Caco-2 (cell line): ENCODE measurements around the gene AXIN1. TPM values are rescaled to one million over a fixed set of nuclear protein-coding genes. Genes with fewer than 3 reads are reported as not detected.

Experiments used
- BruUV-seq: library from RNA; stranded (reverse); fragments of 400-500 nt; replicated peaks from 2 replicates; lab custom pipeline; 2021; lab: Mats Ljungman, UMichigan
- CTCF ChIA-PET: fragments of 300-600 bp; sonication (Branson Sonifier 250); formaldehyde crosslinking; loops from one replicate; lab custom pipeline; 2022; ENCODE audit warnings: antibody characterized with exemption; lab: Charles Lee
- POLR2A ChIA-PET: fragments of 300-600 bp; sonication (Branson Sonifier 250); formaldehyde crosslinking; loops from one replicate; lab custom pipeline; 2022; ENCODE audit warnings: antibody characterized with exemption; lab: Charles Lee
- DNase-seq, 2 experiments: peaks; one replicate each; pipeline versions ENCODE4 v3.0.0 to v3.0.0-alpha.2; 2020 to 2022
- H3K27me3 ChIP-seq: replicated peaks from 2 replicates; pipeline ENCODE4 v1.6.0; 2011; ENCODE audit warnings: low read length; ENCODE audit not compliant: control insufficient read depth, insufficient read depth
- H3K36me3 ChIP-seq: 2 replicates; pipeline ENCODE4 v1.5.1; 2011; ENCODE audit warnings: low read length; ENCODE audit not compliant: control insufficient read depth, insufficient read depth
- H3K4me1 ChIP-seq: fragments of 250-450 bp; sonication (Bioruptor Pico); 2 replicates; pipeline ENCODE4 v1.5.1; 2020; ENCODE audit warnings: mild to moderate bottlenecking
- H3K4me3 ChIP-seq: 2 replicates; pipeline ENCODE4 v1.5.1; 2011; ENCODE audit warnings: low read depth, mild to moderate bottlenecking, control low read depth, low read length
- H3K9me3 ChIP-seq: fragments of 250-450 bp; sonication (Bioruptor Pico); 2 replicates; pipeline ENCODE4 v1.5.1; 2020; ENCODE audit warnings: mild to moderate bottlenecking, moderate library complexity
- H3K27ac Mint-ChIP-seq: one replicate; pipeline ENCODE4 v1.8.0; 2022; ENCODE audit warnings: mixed read lengths; ENCODE audit not compliant: unreplicated experiment
- H3K27me3 Mint-ChIP-seq: one replicate; pipeline ENCODE4 v1.8.0; 2022; ENCODE audit warnings: mixed read lengths; ENCODE audit not compliant: insufficient read depth, unreplicated experiment
- H3K36me3 Mint-ChIP-seq: one replicate; pipeline ENCODE4 v1.8.0; 2022; ENCODE audit warnings: mild to moderate bottlenecking, mixed read lengths; ENCODE audit not compliant: insufficient read depth, unreplicated experiment
- H3K4me1 Mint-ChIP-seq: one replicate; pipeline ENCODE4 v1.8.0; 2022; ENCODE audit warnings: low read depth, mixed read lengths; ENCODE audit not compliant: unreplicated experiment
- H3K4me3 Mint-ChIP-seq: one replicate; pipeline ENCODE4 v1.8.0; 2022; ENCODE audit warnings: mild to moderate bottlenecking, moderate library complexity, mixed read lengths; ENCODE audit not compliant: unreplicated experiment
- H3K9me3 Mint-ChIP-seq: one replicate; pipeline ENCODE4 v1.8.0; 2022; ENCODE audit warnings: mixed read lengths; ENCODE audit not compliant: unreplicated experiment
- intact Hi-C: fragments of 100-400 bp; cut with micrococcal nuclease; formaldehyde crosslinking; loops from one replicate; pipeline ENCODE4 v1.10.0; 2022; ENCODE audit not compliant: unreplicated experiment
- total RNA-seq: library from RNA; stranded (reverse); gene quantifications from 2 replicates; pipeline ENCODE4 v1.2.3, GENCODE V29; 2022
- TF ChIP-seq, protein P1 (sequence below), 2 experiments: fragments of 200-600 bp in 1 of 2; IDR thresholded peaks; 1 replicate in 1 of 2; 2 replicates in 1 of 2; pipeline versions ENCODE4 v1.5.1 to v1.8.0; 2011 to 2022; ENCODE audit warnings: antibody characterized with exemption in 1 of 2, control low read depth in 1 of 2, inconsistent platforms in 1 of 2, low read depth in 1 of 2, low read length in 1 of 2, mild to moderate bottlenecking in 1 of 2, moderate library complexity in 1 of 2; ENCODE audit not compliant: insufficient read depth in 1 of 2, severe bottlenecking in 1 of 2, unreplicated experiment in 1 of 2

The AXIN1 gene
- total RNA-seq, 1 experiment from 2014 or later: 34.5 TPM

GRCh38 chr16:366476-366875 is 14.0 kb upstream of the AXIN1 start:
- H3K9me3 ChIP-seq: no peaks in the 10 kb centered on the region
- DNase-seq: no peak
- TF ChIP-seq, protein P1, sequence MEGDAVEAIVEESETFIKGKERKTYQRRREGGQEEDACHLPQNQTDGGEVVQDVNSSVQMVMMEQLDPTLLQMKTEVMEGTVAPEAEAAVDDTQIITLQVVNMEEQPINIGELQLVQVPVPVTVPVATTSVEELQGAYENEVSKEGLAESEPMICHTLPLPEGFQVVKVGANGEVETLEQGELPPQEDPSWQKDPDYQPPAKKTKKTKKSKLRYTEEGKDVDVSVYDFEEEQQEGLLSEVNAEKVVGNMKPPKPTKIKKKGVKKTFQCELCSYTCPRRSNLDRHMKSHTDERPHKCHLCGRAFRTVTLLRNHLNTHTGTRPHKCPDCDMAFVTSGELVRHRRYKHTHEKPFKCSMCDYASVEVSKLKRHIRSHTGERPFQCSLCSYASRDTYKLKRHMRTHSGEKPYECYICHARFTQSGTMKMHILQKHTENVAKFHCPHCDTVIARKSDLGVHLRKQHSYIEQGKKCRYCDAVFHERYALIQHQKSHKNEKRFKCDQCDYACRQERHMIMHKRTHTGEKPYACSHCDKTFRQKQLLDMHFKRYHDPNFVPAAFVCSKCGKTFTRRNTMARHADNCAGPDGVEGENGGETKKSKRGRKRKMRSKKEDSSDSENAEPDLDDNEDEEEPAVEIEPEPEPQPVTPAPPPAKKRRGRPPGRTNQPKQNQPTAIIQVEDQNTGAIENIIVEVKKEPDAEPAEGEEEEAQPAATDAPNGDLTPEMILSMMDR (IDR thresholded peaks at IDR 0.05; ENCODE audit: insufficient read depth in 1 of 2, low read depth in 1 of 2, low read length in 1 of 2, severe bottlenecking in 1 of 2, unreplicated experiment in 1 of 2): no peak
- no peaks in the 10 kb centered on the region for H3K9me3 Mint-ChIP-seq
- CTCF ChIA-PET: interaction anchor here (0.5 kb wide), 1 partner anchor 167 kb away, joined by 3 read pairs; no protein-coding TSS in a partner anchor
- BruUV-seq: no TSS peak
- H3K4me3 Mint-ChIP-seq: no peak overlapping the region
- intact Hi-C loops: no loop called here
- no peaks in the 10 kb centered on the region for H3K27me3 Mint-ChIP-seq
- POLR2A ChIA-PET: no interaction called here
- no peaks in the 10 kb centered on the region for H3K4me1 Mint-ChIP-seq
- H3K27me3 ChIP-seq: no peaks in the 10 kb centered on the region
- peaks cover 2% of the 10 kb centered on the region; the same call in 1 of the 2 replicates for H3K36me3 ChIP-seq
- H3K4me1 ChIP-seq: no peaks in the 10 kb centered on the region
- H3K36me3 Mint-ChIP-seq: peaks cover 49% of the 10 kb centered on the region
- no peak overlapping the region for H3K4me3 ChIP-seq
- H3K27ac Mint-ChIP-seq: no peak overlapping the region

DNA sequence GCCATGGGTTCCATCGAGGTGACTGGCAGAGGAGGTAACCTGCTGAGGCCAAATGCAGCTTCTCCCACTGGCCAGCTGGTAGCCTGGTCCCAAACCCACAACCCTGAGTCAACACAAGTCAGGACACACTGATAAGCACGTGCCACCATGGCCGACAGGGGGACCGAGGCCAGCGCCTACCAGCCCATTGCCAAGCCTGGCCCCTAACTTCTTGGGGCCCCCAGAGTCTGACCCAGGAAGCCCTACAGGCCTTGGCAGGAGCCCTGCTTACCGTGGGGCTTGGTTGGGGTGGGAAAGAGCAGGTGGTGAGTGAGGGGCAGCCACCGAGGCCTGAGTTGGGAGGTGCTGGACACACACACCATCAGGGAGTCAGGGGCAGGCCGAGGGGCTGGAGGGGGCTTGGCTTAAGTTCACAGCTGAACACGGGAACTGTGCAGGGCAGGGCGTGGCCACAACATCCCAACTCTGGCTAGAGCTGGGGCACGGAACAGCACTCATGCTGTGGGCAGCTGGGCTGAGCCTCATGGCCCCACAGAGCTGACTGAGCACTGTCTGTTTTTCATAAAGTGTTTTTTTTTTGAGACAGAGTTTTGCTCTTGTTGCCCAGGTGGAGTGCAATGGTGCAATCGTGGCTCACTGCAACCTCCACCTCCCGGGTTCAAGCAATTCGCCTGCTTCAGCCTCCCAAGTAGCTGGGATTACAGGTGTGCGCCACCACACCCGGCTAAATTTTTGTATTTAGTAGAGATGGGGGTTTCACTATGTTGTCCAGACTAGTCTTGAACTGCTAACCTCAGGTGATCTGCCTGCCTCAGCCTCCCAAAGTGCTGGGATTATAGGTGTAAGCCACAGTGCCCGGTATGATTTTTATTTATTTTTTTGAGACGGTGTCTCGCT is 12.3 kb upstream of the AXIN1 start:
- Histone ChIP-seq H3K9me3 (no peaks in the 10 kb centered on the region), H3K36me3 (peaks cover 2% of the 10 kb centered on the region; the same call in 1 of the 2 replicates), H3K4me3 (no peak overlapping the region), H3K27me3 (no peaks in the 10 kb centered on the region), H3K4me1 (no peaks in the 10 kb centered on the region)
- Mint-ChIP-seq H3K9me3 (no peaks in the 10 kb centered on the region), H3K36me3 (peaks cover 45% of the 10 kb centered on the region), H3K4me3 (no peak overlapping the region), H3K4me1 (no peaks in the 10 kb centered on the region), H3K27ac (no peak overlapping the region), H3K27me3 (no peaks in the 10 kb centered on the region)
- no peak for DNase-seq
- POLR2A ChIA-PET: no interaction called here
- BruUV-seq: no TSS peak
- TF ChIP-seq, protein P1 (IDR thresholded peaks at IDR 0.05; ENCODE audit: insufficient read depth in 1 of 2, low read depth in 1 of 2, low read length in 1 of 2, severe bottlenecking in 1 of 2, unreplicated experiment in 1 of 2): no peak
- intact Hi-C loops: no loop called here
- CTCF ChIA-PET: interaction anchor here (1.4 kb wide), 1 partner anchor 12 kb away, joined by 4 read pairs; the partner anchor contains the start of gene AXIN1

- H3K4me1 ChIP-seq: no peaks in the 10 kb centered on the region
- intact Hi-C loops: no loop called here
- H3K9me3 Mint-ChIP-seq: no peaks in the 10 kb centered on the region
- no peaks in the 10 kb centered on the region for H3K27me3 ChIP-seq
- DNase-seq: no peak
- H3K4me3 ChIP-seq: no peak overlapping the region
- no peaks in the 10 kb centered on the region for H3K9me3 ChIP-seq
- H3K27ac Mint-ChIP-seq: no peak overlapping the region
- peaks cover 36% of the 10 kb centered on the region for H3K36me3 Mint-ChIP-seq
- ChIA-PET POLR2A (interaction anchor here (0.6 kb wide), 1 partner anchor 324 kb away, joined by 10 read pairs; no protein-coding TSS in a partner anchor), CTCF (interaction anchor here (0.6 to 1.4 kb wide), 2 partner anchors 11 to 51 kb away, joined by 3 to 4 read pairs; partner anchors contain the start of gene AXIN1)
- no peaks in the 10 kb centered on the region for H3K4me1 Mint-ChIP-seq
- no peak overlapping the region for H3K4me3 Mint-ChIP-seq
- BruUV-seq: no TSS peak
- no peaks in the 10 kb centered on the region for H3K27me3 Mint-ChIP-seq
- TF ChIP-seq, protein P1 (IDR thresholded peaks at IDR 0.05; ENCODE audit: insufficient read depth in 1 of 2, low read depth in 1 of 2, low read length in 1 of 2, severe bottlenecking in 1 of 2, unreplicated experiment in 1 of 2): no peak
- peaks cover 2% of the 10 kb centered on the region; the same call in 1 of the 2 replicates for H3K36me3 ChIP-seq
Observed at GRCh38 chr16:363766-364490, 11.4 kb upstream of the AXIN1 start.
